Measurements from ENCODE around the gene RASGEF1C. TPM values are rescaled to one million over a fixed set of nuclear protein-coding genes. Genes with fewer than 3 reads are reported as not detected.

RASGEF1C gene
- total RNA-seq, 1 donor from 2014 or later, result 0.26 TPM

DNA sequence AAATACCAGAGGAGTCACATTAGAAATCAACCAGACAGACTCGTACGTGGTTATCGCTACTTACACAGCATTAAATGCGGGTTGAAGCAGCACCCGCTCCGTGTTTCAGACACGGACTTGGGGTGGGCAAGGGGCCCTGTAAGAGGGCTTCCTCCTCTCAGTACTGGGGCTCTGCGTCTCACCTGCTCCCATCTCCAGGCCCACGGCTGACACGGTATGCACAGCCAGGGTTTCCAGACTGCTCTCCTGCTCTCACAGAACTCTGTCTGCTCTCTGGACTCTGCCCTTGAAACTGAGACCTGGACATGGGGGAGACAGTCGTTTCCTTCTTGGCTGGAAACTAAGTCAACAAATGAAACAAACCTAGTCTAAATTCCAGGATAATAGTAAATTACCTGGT is 24.7 kb upstream of the RASGEF1C start:
- H3K4me2 ChIP-seq, result no peak overlapping the region
- peaks cover 3% of the 10 kb centered on the region for H3F3A ChIP-seq (ENCODE audit: low read depth)
- no peaks in the 10 kb centered on the region for H4K20me1 ChIP-seq (ENCODE audit: low read depth)
- H3K27me3 Mint-ChIP-seq (ENCODE audit: insufficient read depth, low read depth), result peaks cover 5% of the 10 kb centered on the region
- H3K27ac ChIP-seq, result no peak overlapping the region
- H3K36me3 ChIP-seq, result no peaks in the 10 kb centered on the region
- H3K9ac ChIP-seq, result no peak overlapping the region
- no peak overlapping the region for H3K27ac Mint-ChIP-seq
- no peaks in the 10 kb centered on the region for H3K4me1 Mint-ChIP-seq
- peaks cover 12% of the 10 kb centered on the region for H3K4me1 ChIP-seq
- no peaks in the 10 kb centered on the region for H3K9me3 ChIP-seq (ENCODE audit: low read depth)
- H3K79me2 ChIP-seq (ENCODE audit: low read depth), result no peaks in the 10 kb centered on the region
- TF ChIP-seq EZH2phosphoT487 (IDR thresholded peaks at IDR 0.05), result no peak
- TF ChIP-seq EZH2 (IDR thresholded peaks at IDR 0.05), result no peak
- TF ChIP-seq, protein P1, sequence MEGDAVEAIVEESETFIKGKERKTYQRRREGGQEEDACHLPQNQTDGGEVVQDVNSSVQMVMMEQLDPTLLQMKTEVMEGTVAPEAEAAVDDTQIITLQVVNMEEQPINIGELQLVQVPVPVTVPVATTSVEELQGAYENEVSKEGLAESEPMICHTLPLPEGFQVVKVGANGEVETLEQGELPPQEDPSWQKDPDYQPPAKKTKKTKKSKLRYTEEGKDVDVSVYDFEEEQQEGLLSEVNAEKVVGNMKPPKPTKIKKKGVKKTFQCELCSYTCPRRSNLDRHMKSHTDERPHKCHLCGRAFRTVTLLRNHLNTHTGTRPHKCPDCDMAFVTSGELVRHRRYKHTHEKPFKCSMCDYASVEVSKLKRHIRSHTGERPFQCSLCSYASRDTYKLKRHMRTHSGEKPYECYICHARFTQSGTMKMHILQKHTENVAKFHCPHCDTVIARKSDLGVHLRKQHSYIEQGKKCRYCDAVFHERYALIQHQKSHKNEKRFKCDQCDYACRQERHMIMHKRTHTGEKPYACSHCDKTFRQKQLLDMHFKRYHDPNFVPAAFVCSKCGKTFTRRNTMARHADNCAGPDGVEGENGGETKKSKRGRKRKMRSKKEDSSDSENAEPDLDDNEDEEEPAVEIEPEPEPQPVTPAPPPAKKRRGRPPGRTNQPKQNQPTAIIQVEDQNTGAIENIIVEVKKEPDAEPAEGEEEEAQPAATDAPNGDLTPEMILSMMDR (IDR thresholded peaks at IDR 0.05), result no peak
- H3K36me3 Mint-ChIP-seq, result peaks cover 66% of the 10 kb centered on the region
- H3K27me3 ChIP-seq, result no peaks in the 10 kb centered on the region
- no peak for DNase-seq (ENCODE audit: low spot score)
- H3K4me3 ChIP-seq, result no peak overlapping the region
- no peak overlapping the region for H2AFZ ChIP-seq (replicated peaks)
- H3K9me3 Mint-ChIP-seq, result peaks cover 5% of the 10 kb centered on the region
- no peak overlapping the region for H3K4me3 Mint-ChIP-seq

GRCh38 chr5:180230017-180230416 is 21.0 kb upstream of the RASGEF1C start:
- H3K27me3 Mint-ChIP-seq (ENCODE audit: insufficient read depth, low read depth), result peaks cover 5% of the 10 kb centered on the region
- Histone ChIP-seq H3K9ac (no peak overlapping the region), H3K4me2 (no peak overlapping the region), H3K36me3 (no peaks in the 10 kb centered on the region), H3F3A (ENCODE audit: low read depth) (no peaks in the 10 kb centered on the region), H3K27me3 (no peaks in the 10 kb centered on the region), H3K27ac (no peak overlapping the region), H3K9me3 (ENCODE audit: low read depth) (no peaks in the 10 kb centered on the region), H3K79me2 (ENCODE audit: low read depth) (no peaks in the 10 kb centered on the region), H3K4me1 (peaks cover 4% of the 10 kb centered on the region), H2AFZ (replicated peaks) (no peak overlapping the region), H4K20me1 (ENCODE audit: low read depth) (no peaks in the 10 kb centered on the region), H3K4me3 (no peak overlapping the region)
- no peaks in the 10 kb centered on the region for H3K4me1 Mint-ChIP-seq
- peak overlapping the region; percentile 54 for H3K27ac Mint-ChIP-seq
- peaks cover 51% of the 10 kb centered on the region for H3K36me3 Mint-ChIP-seq
- H3K4me3 Mint-ChIP-seq, result no peak overlapping the region
- TF ChIP-seq, protein P1 (IDR thresholded peaks at IDR 0.05), result no peak
- TF ChIP-seq EZH2phosphoT487 (IDR thresholded peaks at IDR 0.05), result no peak
- TF ChIP-seq EZH2 (IDR thresholded peaks at IDR 0.05), result no peak
- peaks cover 13% of the 10 kb centered on the region for H3K9me3 Mint-ChIP-seq
- no peak for DNase-seq (ENCODE audit: low spot score)

DNA sequence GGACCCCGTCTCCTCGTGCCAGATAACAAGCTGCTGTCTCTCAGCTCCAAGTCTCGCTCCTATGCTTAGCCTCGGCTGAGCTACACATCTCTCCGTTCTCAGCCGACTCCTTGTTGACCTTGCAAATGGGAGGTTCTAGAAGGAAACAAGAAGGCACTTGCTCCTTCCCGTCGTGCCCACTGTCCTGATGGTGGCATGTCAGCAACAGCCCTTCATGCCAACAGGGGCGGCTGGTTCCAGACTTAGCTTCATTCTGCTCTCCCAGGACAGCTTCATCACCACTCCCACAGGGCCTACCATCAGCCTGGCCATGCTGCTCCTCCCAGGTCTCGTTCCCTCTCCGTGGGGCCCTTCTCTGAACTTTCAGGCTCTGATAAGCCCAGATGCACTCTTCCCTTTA is 13.0 kb upstream of the RASGEF1C start:
- Mint-ChIP-seq H3K27me3 (ENCODE audit: insufficient read depth, low read depth) (no peaks in the 10 kb centered on the region), H3K36me3 (peaks cover 19% of the 10 kb centered on the region), H3K4me3 (no peak overlapping the region), H3K4me1 (no peaks in the 10 kb centered on the region), H3K9me3 (peaks cover 48% of the 10 kb centered on the region), H3K27ac (no peak overlapping the region)
- Histone ChIP-seq H3K4me2 (no peak overlapping the region), H3F3A (ENCODE audit: low read depth) (no peaks in the 10 kb centered on the region), H3K27ac (no peak overlapping the region), H3K27me3 (no peaks in the 10 kb centered on the region), H3K36me3 (no peaks in the 10 kb centered on the region), H3K9me3 (ENCODE audit: low read depth) (no peaks in the 10 kb centered on the region), H3K9ac (no peak overlapping the region), H3K79me2 (ENCODE audit: low read depth) (no peaks in the 10 kb centered on the region), H4K20me1 (ENCODE audit: low read depth) (no peaks in the 10 kb centered on the region), H3K4me1 (no peaks in the 10 kb centered on the region), H3K4me3 (no peak overlapping the region), H2AFZ (replicated peaks) (no peak overlapping the region)
- no peak for DNase-seq (ENCODE audit: low spot score)
- TF ChIP-seq EZH2 (IDR thresholded peaks at IDR 0.05), result no peak
- TF ChIP-seq EZH2phosphoT487 (IDR thresholded peaks at IDR 0.05), result no peak
- TF ChIP-seq, protein P1 (IDR thresholded peaks at IDR 0.05), result no peak
